ENCODE data around the gene VAV2.

The VAV2 gene

DNA sequence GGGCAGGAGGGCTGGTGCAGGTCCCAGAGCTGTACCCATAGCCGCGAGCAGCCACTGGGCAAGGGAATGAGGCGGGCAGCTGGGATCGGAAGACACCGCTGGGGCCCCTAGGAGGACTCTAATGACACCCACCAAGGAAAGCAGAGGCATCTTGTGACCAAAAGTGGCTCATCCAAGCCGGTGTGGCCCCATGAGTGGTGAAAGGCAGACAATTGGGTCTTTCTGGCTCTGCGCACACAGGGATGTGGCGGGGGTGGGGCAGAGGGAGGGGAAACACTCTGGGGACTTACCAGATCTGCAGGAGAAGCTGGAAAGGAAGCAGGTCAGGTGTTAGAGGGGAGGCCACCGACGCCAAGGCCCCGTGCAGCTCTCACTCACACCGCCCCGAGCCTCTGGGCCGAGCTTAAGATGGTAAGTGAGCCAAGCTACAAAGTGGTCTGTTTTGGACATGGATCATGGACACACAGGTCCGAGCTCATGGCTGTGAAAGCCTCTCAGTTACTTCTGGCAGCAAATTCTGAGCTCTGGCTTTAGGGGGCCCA is 211.6 kb downstream of the VAV2 start:
- Histone ChIP-seq H3K79me2 (ENCODE audit: insufficient read depth, low read length) (no peaks in the 10 kb centered on the region), H3K27ac (ENCODE audit: low read depth, low read length) (no peak overlapping the region), H4K20me1 (ENCODE audit: low read depth, low read length) (no peaks in the 10 kb centered on the region), H3K9me2 (replicated peaks; ENCODE audit: insufficient read depth, low read length) (no peaks in the 10 kb centered on the region), H3K27me3 (ENCODE audit: low read length) (no peaks in the 10 kb centered on the region), H3K9me3 (ENCODE audit: insufficient read depth, low read length) (no peaks in the 10 kb centered on the region), H3F3A (ENCODE audit: insufficient read depth) (peaks cover 9% of the 10 kb centered on the region; the same call in 1 of the 2 replicates), H3K4me3 (ENCODE audit: insufficient read depth, low read length, poor library complexity, severe bottlenecking) (no peak overlapping the region), H2AFZ (ENCODE audit: low read depth, low read length, severe bottlenecking) (no peak overlapping the region), H3K4me2 (ENCODE audit: low read depth, low read length, poor library complexity, severe bottlenecking) (no peak overlapping the region), H3K36me3 (ENCODE audit: low read length) (no peaks in the 10 kb centered on the region), H3K9ac (ENCODE audit: low read length) (no peak overlapping the region)
- no peak for TF ChIP-seq EZH2phosphoT487 (conservative IDR thresholded peaks at IDR 0.05; ENCODE audit: low read length)
- TF ChIP-seq, protein P1, sequence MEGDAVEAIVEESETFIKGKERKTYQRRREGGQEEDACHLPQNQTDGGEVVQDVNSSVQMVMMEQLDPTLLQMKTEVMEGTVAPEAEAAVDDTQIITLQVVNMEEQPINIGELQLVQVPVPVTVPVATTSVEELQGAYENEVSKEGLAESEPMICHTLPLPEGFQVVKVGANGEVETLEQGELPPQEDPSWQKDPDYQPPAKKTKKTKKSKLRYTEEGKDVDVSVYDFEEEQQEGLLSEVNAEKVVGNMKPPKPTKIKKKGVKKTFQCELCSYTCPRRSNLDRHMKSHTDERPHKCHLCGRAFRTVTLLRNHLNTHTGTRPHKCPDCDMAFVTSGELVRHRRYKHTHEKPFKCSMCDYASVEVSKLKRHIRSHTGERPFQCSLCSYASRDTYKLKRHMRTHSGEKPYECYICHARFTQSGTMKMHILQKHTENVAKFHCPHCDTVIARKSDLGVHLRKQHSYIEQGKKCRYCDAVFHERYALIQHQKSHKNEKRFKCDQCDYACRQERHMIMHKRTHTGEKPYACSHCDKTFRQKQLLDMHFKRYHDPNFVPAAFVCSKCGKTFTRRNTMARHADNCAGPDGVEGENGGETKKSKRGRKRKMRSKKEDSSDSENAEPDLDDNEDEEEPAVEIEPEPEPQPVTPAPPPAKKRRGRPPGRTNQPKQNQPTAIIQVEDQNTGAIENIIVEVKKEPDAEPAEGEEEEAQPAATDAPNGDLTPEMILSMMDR (IDR thresholded peaks at IDR 0.05; ENCODE audit: insufficient read depth, low read length, poor library complexity, severe bottlenecking): no peak

- no peak overlapping the region for H3K9ac ChIP-seq (ENCODE audit: low read length)
- H3K4me2 ChIP-seq (ENCODE audit: low read depth, low read length, poor library complexity, severe bottlenecking): no peak overlapping the region
- H3K9me2 ChIP-seq (replicated peaks; ENCODE audit: insufficient read depth, low read length): no peaks in the 10 kb centered on the region
- no peaks in the 10 kb centered on the region for H3K36me3 ChIP-seq (ENCODE audit: low read length)
- H4K20me1 ChIP-seq (ENCODE audit: low read depth, low read length): no peaks in the 10 kb centered on the region
- peaks cover 9% of the 10 kb centered on the region; the same call in 1 of the 2 replicates for H3F3A ChIP-seq (ENCODE audit: insufficient read depth)
- H3K27ac ChIP-seq (ENCODE audit: low read depth, low read length): no peak overlapping the region
- H3K27me3 ChIP-seq (ENCODE audit: low read length): no peaks in the 10 kb centered on the region
- no peak overlapping the region for H2AFZ ChIP-seq (ENCODE audit: low read depth, low read length, severe bottlenecking)
- TF ChIP-seq, protein P1 (IDR thresholded peaks at IDR 0.05; ENCODE audit: insufficient read depth, low read length, poor library complexity, severe bottlenecking): no peak
- TF ChIP-seq EZH2phosphoT487 (conservative IDR thresholded peaks at IDR 0.05; ENCODE audit: low read length): no peak
- no peaks in the 10 kb centered on the region for H3K9me3 ChIP-seq (ENCODE audit: insufficient read depth, low read length)
- H3K79me2 ChIP-seq (ENCODE audit: insufficient read depth, low read length): no peaks in the 10 kb centered on the region
- H3K4me3 ChIP-seq (ENCODE audit: insufficient read depth, low read length, poor library complexity, severe bottlenecking): no peak overlapping the region
Measured at GRCh38 chr9:133779516-133780403, 212.4 kb downstream of the VAV2 start.

DNA sequence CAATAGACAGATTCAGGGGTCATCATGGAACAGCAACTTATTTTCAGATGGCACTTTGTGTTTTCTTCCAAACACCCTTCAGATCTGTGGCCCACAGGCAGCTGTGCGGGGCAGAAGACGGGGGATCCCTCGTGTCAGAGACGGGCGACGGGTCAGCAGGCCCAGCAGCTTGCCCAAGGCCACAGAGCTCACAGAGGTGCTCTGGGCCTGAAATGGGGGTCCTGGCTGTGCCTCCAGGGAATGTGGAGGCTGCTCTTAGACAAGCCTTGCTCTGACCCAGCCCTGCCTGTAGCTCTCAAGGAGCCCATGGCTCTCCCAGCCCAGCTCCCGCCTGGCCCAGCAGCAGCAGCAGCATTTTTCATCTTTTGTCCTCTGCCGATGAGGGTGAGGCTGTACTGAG is 213.0 kb downstream of the VAV2 start:
- Histone ChIP-seq H3K4me2 (ENCODE audit: low read depth, low read length, poor library complexity, severe bottlenecking) (no peak overlapping the region), H3F3A (ENCODE audit: insufficient read depth) (peaks cover 9% of the 10 kb centered on the region; the same call in 1 of the 2 replicates), H2AFZ (ENCODE audit: low read depth, low read length, severe bottlenecking) (no peak overlapping the region), H3K27ac (ENCODE audit: low read depth, low read length) (no peak overlapping the region), H3K9me3 (ENCODE audit: insufficient read depth, low read length) (no peaks in the 10 kb centered on the region), H3K79me2 (ENCODE audit: insufficient read depth, low read length) (no peaks in the 10 kb centered on the region), H3K36me3 (ENCODE audit: low read length) (no peaks in the 10 kb centered on the region), H3K4me3 (ENCODE audit: insufficient read depth, low read length, poor library complexity, severe bottlenecking) (no peak overlapping the region), H3K9me2 (replicated peaks; ENCODE audit: insufficient read depth, low read length) (no peaks in the 10 kb centered on the region), H3K9ac (ENCODE audit: low read length) (no peak overlapping the region), H4K20me1 (ENCODE audit: low read depth, low read length) (no peaks in the 10 kb centered on the region), H3K27me3 (ENCODE audit: low read length) (no peaks in the 10 kb centered on the region)
- TF ChIP-seq, protein P1 (IDR thresholded peaks at IDR 0.05; ENCODE audit: insufficient read depth, low read length, poor library complexity, severe bottlenecking): no peak
- TF ChIP-seq EZH2phosphoT487 (conservative IDR thresholded peaks at IDR 0.05; ENCODE audit: low read length): no peak
